GM12878 (cell line): ENCODE data around the gene S100A16. TPM values are rescaled to one million over a fixed set of nuclear protein-coding genes. Genes with fewer than 3 reads are reported as not detected.

ENCODE experiments used
- ATAC-seq: fragments of 200-7000 bp; cut with Tn5 transposase; 3 replicates; pipeline ENCODE4 v1.9.1; 2020; ENCODE audit warnings: mild to moderate bottlenecking, moderate library complexity
- BruUV-seq: library from RNA; stranded (reverse); fragments of 400-500 nt; replicated peaks from 2 replicates; lab custom pipeline; 2021; lab: Mats Ljungman, UMichigan
- CTCF ChIA-PET: fragments of 300-600 bp; sonication (Branson Sonifier 250); formaldehyde crosslinking; extraction: SDS; loops from one replicate; lab custom pipeline; 2021; ENCODE audit warnings: inconsistent platforms; lab: Yijun Ruan, JAX
- POLR2A ChIA-PET: fragments of 350-600 bp; formaldehyde crosslinking; extraction: SDS; loops from one replicate; lab custom pipeline; 2021; ENCODE audit warnings: inconsistent platforms; lab: Charles Lee
- RAD21 ChIA-PET: fragments of 300-600 bp; sonication (Branson Sonifier 250); formaldehyde crosslinking; loops from one replicate; lab custom pipeline; 2023; ENCODE audit warnings: antibody characterized with exemption; ENCODE audit not compliant: unreplicated experiment; lab: Charles Lee
- SMC1A ChIA-PET: fragments of 300-600 bp; sonication (Branson Sonifier 250); formaldehyde crosslinking; loops from one replicate; lab custom pipeline; 2023; ENCODE audit not compliant: unreplicated experiment, uncharacterized antibody; lab: Charles Lee
- DNase-seq: peaks from one replicate; pipeline ENCODE4 v3.0.0-alpha.2; 2011; ENCODE audit warnings: low read depth, low spot score
- FAIRE-seq: peaks from 3 replicates; lab custom pipeline; 2011; peaks lifted over from hg19 to GRCh38; lab: Jason Lieb, UNC
- H2AFZ ChIP-seq: 2 replicates; pipeline ENCODE4 v1.6.0; 2011; ENCODE audit warnings: low read depth, low read length, control low read depth; ENCODE audit not compliant: control insufficient read depth
- H3K27ac ChIP-seq: 2 replicates; pipeline ENCODE4 v1.5.1; 2011; ENCODE audit warnings: control low read depth; ENCODE audit not compliant: control insufficient read depth, insufficient read depth
- H3K27me3 ChIP-seq, 2 experiments: replicated peaks in 1 of 2; 2 replicates each; pipeline versions ENCODE4 v1.6.0 to v1.6.1; 2011; ENCODE audit warnings: low read length in 1 of 2; ENCODE audit not compliant: control insufficient read depth in 2 of 2, insufficient read depth in 2 of 2
- H3K36me3 ChIP-seq, 2 experiments: 2 replicates each; pipeline ENCODE4 v1.5.1; 2011; ENCODE audit warnings: low read length in 1 of 2; ENCODE audit not compliant: control insufficient read depth in 2 of 2, insufficient read depth in 2 of 2
- H3K4me1 ChIP-seq: 2 replicates; pipeline ENCODE4 v1.6.1; 2011; ENCODE audit warnings: mild to moderate bottlenecking, low read length, moderate library complexity, mixed read lengths; ENCODE audit not compliant: control insufficient read depth, insufficient read depth
- H3K4me2 ChIP-seq: 2 replicates; pipeline ENCODE4 v1.6.0; 2011; ENCODE audit warnings: control low read depth; ENCODE audit not compliant: control insufficient read depth, insufficient read depth
- H3K4me3 ChIP-seq: fragments of 200-600 bp; sonication (generic); 2 replicates; pipeline ENCODE4 v1.5.1; 2016
- H3K79me2 ChIP-seq: 2 replicates; pipeline ENCODE4 v1.6.0; 2011; ENCODE audit warnings: low read length; ENCODE audit not compliant: control insufficient read depth, insufficient read depth
- H3K9ac ChIP-seq: 2 replicates; pipeline ENCODE4 v1.8.0; 2011; ENCODE audit warnings: low read length, control low read depth, mixed read lengths; ENCODE audit not compliant: control insufficient read depth, insufficient read depth
- H3K9me3 ChIP-seq: replicated peaks from 3 replicates; pipeline ENCODE4 v1.5.1; 2011; ENCODE audit warnings: mild to moderate bottlenecking, low read length; ENCODE audit not compliant: control insufficient read depth, insufficient read depth
- H4K20me1 ChIP-seq: 2 replicates; pipeline ENCODE4 v1.6.0; 2011; ENCODE audit not compliant: control insufficient read depth, insufficient read depth
- FOXK2 ChIP-seq: fragments of 450-650 bp; IDR thresholded peaks from 2 replicates; pipeline ENCODE4 v1.6.1; 2017; ENCODE audit warnings: mild to moderate bottlenecking, moderate library complexity
- MEF2B ChIP-seq: fragments of 450-650 bp; IDR thresholded peaks from 2 replicates; pipeline ENCODE4 v1.6.1; 2018; ENCODE audit warnings: mild to moderate bottlenecking, moderate library complexity; ENCODE audit not compliant: partially characterized antibody, poor library complexity, severe bottlenecking
- MTA3 ChIP-seq: IDR thresholded peaks from 2 replicates; pipeline ENCODE4 v1.6.1; 2012; ENCODE audit warnings: low read length, inconsistent platforms, borderline replicate concordance
- MYB ChIP-seq: fragments of 150-350 bp; IDR thresholded peaks from 2 replicates; pipeline ENCODE4 v1.6.1; 2014; ENCODE audit warnings: mild to moderate bottlenecking, low read depth, low read length, borderline replicate concordance
- PBX3 ChIP-seq: IDR thresholded peaks from 2 replicates; pipeline ENCODE4 v1.6.1; 2011; ENCODE audit warnings: mild to moderate bottlenecking, low read depth, low read length, moderate library complexity; ENCODE audit not compliant: insufficient replicate concordance
- RBBP5 ChIP-seq: fragments of 200-600 bp; sonication (generic); conservative IDR thresholded peaks from 2 replicates; pipeline ENCODE4 v1.6.1; 2016
- SRF ChIP-seq, 2 experiments: IDR thresholded peaks; 2 replicates each; pipeline ENCODE4 v1.6.1; 2011; ENCODE audit warnings: low read depth in 2 of 2, low read length in 2 of 2, mild to moderate bottlenecking in 1 of 2, moderate library complexity in 1 of 2
- SUPT20H ChIP-seq: IDR thresholded peaks from 2 replicates; pipeline ENCODE4 v1.6.1; 2011; ENCODE audit warnings: low read depth, mild to moderate bottlenecking, low read length, moderate library complexity, borderline replicate concordance; ENCODE audit not compliant: control insufficient read depth
- ZSCAN29 ChIP-seq: fragments of 450-650 bp; IDR thresholded peaks from 2 replicates; pipeline ENCODE4 v1.6.1; 2017; ENCODE audit warnings: mild to moderate bottlenecking, moderate library complexity
- WGBS: methylation state at CpG from one replicate; pipeline ENCODE4 v1.1.6; 2016; ENCODE audit warnings: low lambda C conversion rate; ENCODE audit not compliant: insufficient replicate concordance, insufficient coverage; ENCODE audit errors: missing lambda C conversion rate; 5-methylcytosine and 5-hydroxymethylcytosine counted together
- in situ Hi-C: fragments of 300-500 bp; cut with MboI; formaldehyde crosslinking; loops from 9 replicates; pipeline ENCODE4 v1.14.3; 2018; ENCODE audit warnings: mixed read lengths
- intact Hi-C: fragments of 100-400 bp; cut with micrococcal nuclease; formaldehyde crosslinking; loops from one replicate; pipeline ENCODE4 v1.14.2; 2022; ENCODE audit not compliant: unreplicated experiment
- polyA plus RNA-seq, 11 experiments: library from polyadenylated mRNA; depleted of rRNA in 4 of 11; unstranded in 6 of 11; stranded (reverse) in 5 of 11; fragments of >200 nt; fragmentation: Nextera tagmentation in 4 of 11; fragmentation: Illumina TruSeq in 1 of 11; extraction: Ambion mirVana in 4 of 11; extraction: Trizol in 1 of 11; gene quantifications; 1 replicate in 1 of 11; 2 replicates in 10 of 11; pipeline versions ENCODE4 v1.2.1 to v1.2.3, GENCODE V29; 2011 to 2016; ENCODE audit warnings: inconsistent platforms in 2 of 11, missing spikeins in 2 of 11, low read depth in 1 of 11
- total RNA-seq, 4 experiments: library from RNA; depleted of rRNA in 3 of 4; stranded (reverse); fragments of >200 nt in 3 of 4; fragmentation: Illumina TruSeq in 1 of 4; extraction: Trizol in 1 of 4; gene quantifications; 2 replicates each; pipeline versions ENCODE4 v1.2.1 to v1.2.3, GENCODE V29; 2013 to 2021
- TF ChIP-seq, protein P1 (sequence below): fragments of 450-650 bp; IDR thresholded peaks from 2 replicates; pipeline ENCODE4 v1.6.1; 2016; ENCODE audit warnings: mild to moderate bottlenecking, moderate library complexity, borderline replicate concordance

S100A16 gene
- total and polyA plus RNA-seq, 10 of the 15 experiments (the other 5 are each of a cell fraction or from before 2014, with no cell fraction given) = 0.14 to 0.51 (median 0.25) TPM; not detected in 6

- TF ChIP-seq SUPT20H = no peak
- TF ChIP-seq, protein P1, sequence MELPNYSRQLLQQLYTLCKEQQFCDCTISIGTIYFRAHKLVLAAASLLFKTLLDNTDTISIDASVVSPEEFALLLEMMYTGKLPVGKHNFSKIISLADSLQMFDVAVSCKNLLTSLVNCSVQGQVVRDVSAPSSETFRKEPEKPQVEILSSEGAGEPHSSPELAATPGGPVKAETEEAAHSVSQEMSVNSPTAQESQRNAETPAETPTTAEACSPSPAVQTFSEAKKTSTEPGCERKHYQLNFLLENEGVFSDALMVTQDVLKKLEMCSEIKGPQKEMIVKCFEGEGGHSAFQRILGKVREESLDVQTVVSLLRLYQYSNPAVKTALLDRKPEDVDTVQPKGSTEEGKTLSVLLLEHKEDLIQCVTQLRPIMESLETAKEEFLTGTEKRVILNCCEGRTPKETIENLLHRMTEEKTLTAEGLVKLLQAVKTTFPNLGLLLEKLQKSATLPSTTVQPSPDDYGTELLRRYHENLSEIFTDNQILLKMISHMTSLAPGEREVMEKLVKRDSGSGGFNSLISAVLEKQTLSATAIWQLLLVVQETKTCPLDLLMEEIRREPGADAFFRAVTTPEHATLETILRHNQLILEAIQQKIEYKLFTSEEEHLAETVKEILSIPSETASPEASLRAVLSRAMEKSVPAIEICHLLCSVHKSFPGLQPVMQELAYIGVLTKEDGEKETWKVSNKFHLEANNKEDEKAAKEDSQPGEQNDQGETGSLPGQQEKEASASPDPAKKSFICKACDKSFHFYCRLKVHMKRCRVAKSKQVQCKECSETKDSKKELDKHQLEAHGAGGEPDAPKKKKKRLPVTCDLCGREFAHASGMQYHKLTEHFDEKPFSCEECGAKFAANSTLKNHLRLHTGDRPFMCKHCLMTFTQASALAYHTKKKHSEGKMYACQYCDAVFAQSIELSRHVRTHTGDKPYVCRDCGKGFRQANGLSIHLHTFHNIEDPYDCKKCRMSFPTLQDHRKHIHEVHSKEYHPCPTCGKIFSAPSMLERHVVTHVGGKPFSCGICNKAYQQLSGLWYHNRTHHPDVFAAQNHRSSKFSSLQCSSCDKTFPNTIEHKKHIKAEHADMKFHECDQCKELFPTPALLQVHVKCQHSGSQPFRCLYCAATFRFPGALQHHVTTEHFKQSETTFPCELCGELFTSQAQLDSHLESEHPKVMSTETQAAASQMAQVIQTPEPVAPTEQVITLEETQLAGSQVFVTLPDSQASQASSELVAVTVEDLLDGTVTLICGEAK = no peak
- TF ChIP-seq FOXK2 = no peak
- TF ChIP-seq ZSCAN29 = no peak
- TF ChIP-seq MTA3 = no peak
- no peak for TF ChIP-seq RBBP5
- no peak for TF ChIP-seq SRF (IDR thresholded peaks at IDR 0.05; ENCODE audit: low read depth in 2 of 2, low read length in 2 of 2)
- TF ChIP-seq PBX3 = no peak
- no peak for TF ChIP-seq MYB
- no peak for TF ChIP-seq MEF2B
- TF ChIP-seq, all 136 proteins: peak for 0
- peaks cover 33% of the 10 kb centered on the region for H3K79me2 ChIP-seq
- H3K4me3 ChIP-seq = no peak overlapping the region
- no TSS peak for BruUV-seq
- no peak overlapping the region for H3K27ac ChIP-seq
- no peak for FAIRE-seq
- no peaks in the 10 kb centered on the region for H3K27me3 ChIP-seq
- 99% methylated on average over 6 of the region's 6 CpGs for WGBS
- H3K4me1 ChIP-seq = peaks cover 4% of the 10 kb centered on the region
- H3K4me2 ChIP-seq = no peak overlapping the region
- intact Hi-C loops = no loop called here
- no peak for ATAC-seq
- SMC1A ChIA-PET = interaction anchor here (1.0 to 1.8 kb wide), 4 partner anchors 14 to 107 kb away, joined by 3 to 5 read pairs (median 3); no protein-coding TSS in a partner anchor
- CTCF ChIA-PET = interaction anchor here (0.7 to 1.7 kb wide), 9 partner anchors 10 to 633 kb away, joined by 3 to 6 read pairs (median 3); partner anchors contain the start of genes S100A1 and S100A13
- POLR2A ChIA-PET = interaction anchor here (0.7 to 1.8 kb wide), 5 partner anchors 9 to 94 kb away, joined by 3 to 6 read pairs (median 6); no protein-coding TSS in a partner anchor
- peaks cover 5 to 47% of the 10 kb centered on the region in 2 experiments for H3K36me3 ChIP-seq
- H2AFZ ChIP-seq = no peak overlapping the region
- no peak for DNase-seq
- no peak overlapping the region for H3K9ac ChIP-seq
- RAD21 ChIA-PET = interaction anchor here (1.4 to 2.4 kb wide), 3 partner anchors 10 to 127 kb away, joined by 3 to 7 read pairs (median 6); partner anchors contain the start of genes S100A1 and S100A13
- in situ Hi-C loops = no loop called here
- H3K9me3 ChIP-seq = no peaks in the 10 kb centered on the region
- H4K20me1 ChIP-seq = no peaks in the 10 kb centered on the region
These were observed 25.3 kb upstream of the S100A16 start for GRCh38 chr1:153638261-153638660.
